HepG2 (cell line): ENCODE measurements around the gene CATSPERD. TPM values are rescaled to one million over a fixed set of nuclear protein-coding genes. Genes with fewer than 3 reads are reported as not detected.

Experiments used
- ERF ChIP-seq: IDR thresholded peaks from 2 replicates; pipeline ENCODE4 v1.6.1; 2018; ENCODE audit warnings: missing biosample characterization, missing genetic modification reagents
- KDM2A ChIP-seq: sonication (generic); formaldehyde crosslinking; IDR thresholded peaks from 2 replicates; pipeline ENCODE4 v1.4.0; 2020; ENCODE audit warnings: low read depth, missing genetic modification reagents, borderline replicate concordance
- KLF9 ChIP-seq: IDR thresholded peaks from 2 replicates; pipeline ENCODE4 v1.6.1; 2016; ENCODE audit warnings: low read depth
- LCORL ChIP-seq, 2 experiments: fragments of 450-650 bp in 1 of 2; sonication (generic) in 1 of 2; formaldehyde crosslinking in 1 of 2; IDR thresholded peaks; 2 replicates each; pipeline versions ENCODE4 v1.5.0 to v1.6.1; 2017 to 2020; ENCODE audit warnings: antibody characterized with exemption in 1 of 2, missing genetic modification reagents in 1 of 2
- NCOA2 ChIP-seq: sonication (generic); formaldehyde crosslinking; IDR thresholded peaks from 2 replicates; pipeline ENCODE4 v1.8.0; 2022; ENCODE audit warnings: inconsistent platforms
- SIN3A ChIP-seq: IDR thresholded peaks from 2 replicates; pipeline ENCODE4 v1.6.1; 2011; ENCODE audit warnings: low read depth, mild to moderate bottlenecking, control low read depth, low read length, borderline replicate concordance
- TEAD2 ChIP-seq: sonication (generic); formaldehyde crosslinking; IDR thresholded peaks from 2 replicates; pipeline ENCODE4 v1.9.0; 2021; ENCODE audit warnings: missing genetic modification reagents
- TFDP1 ChIP-seq: IDR thresholded peaks from 2 replicates; pipeline ENCODE4 v1.6.1; 2016; ENCODE audit warnings: missing compliant biosample characterization, missing genetic modification reagents, borderline replicate concordance
- THRA ChIP-seq: sonication (generic); formaldehyde crosslinking; IDR thresholded peaks from 2 replicates; pipeline ENCODE4 v1.4.0; 2020; ENCODE audit warnings: missing genetic modification reagents, borderline replicate concordance
- ZFP36L1 ChIP-seq: sonication (generic); formaldehyde crosslinking; IDR thresholded peaks from 2 replicates; pipeline ENCODE4 v1.8.0; 2022; ENCODE audit warnings: mild to moderate bottlenecking, missing genetic modification reagents, moderate library complexity
- ZFP90 ChIP-seq: sonication (generic); formaldehyde crosslinking; IDR thresholded peaks from 2 replicates; pipeline ENCODE4 v1.8.0; 2022; ENCODE audit warnings: missing genetic modification reagents, mild to moderate bottlenecking, inconsistent platforms, borderline replicate concordance
- ZNF256 ChIP-seq: sonication (generic); formaldehyde crosslinking; conservative IDR thresholded peaks from 2 replicates; pipeline ENCODE4 v1.4.0; 2020; ENCODE audit warnings: missing genetic modification reagents
- ZNF350 ChIP-seq: sonication (generic); formaldehyde crosslinking; IDR thresholded peaks from 2 replicates; pipeline ENCODE4 v1.4.0; 2020; ENCODE audit warnings: mild to moderate bottlenecking, low read depth, missing genetic modification reagents, borderline replicate concordance
- ZNF451 ChIP-seq: sonication (generic); formaldehyde crosslinking; IDR thresholded peaks from 2 replicates; pipeline ENCODE4 v1.5.0; 2020; ENCODE audit warnings: mild to moderate bottlenecking, missing genetic modification reagents
- ZNF678 ChIP-seq: sonication (generic); formaldehyde crosslinking; IDR thresholded peaks from 2 replicates; pipeline ENCODE4 v1.4.0; 2020; ENCODE audit warnings: mild to moderate bottlenecking, missing genetic modification reagents
- ZNF749 ChIP-seq: sonication (generic); formaldehyde crosslinking; IDR thresholded peaks from 2 replicates; pipeline ENCODE4 v1.8.0; 2022; ENCODE audit warnings: mild to moderate bottlenecking, missing genetic modification reagents, moderate library complexity, borderline replicate concordance
- ZSCAN20 ChIP-seq: sonication (generic); formaldehyde crosslinking; IDR thresholded peaks from 2 replicates; pipeline ENCODE4 v1.4.0; 2020; ENCODE audit warnings: missing genetic modification reagents, mild to moderate bottlenecking, borderline replicate concordance
- polyA plus RNA-seq, 8 experiments: library from polyadenylated mRNA; depleted of rRNA in 3 of 8; stranded (reverse) in 7 of 8; unstranded in 1 of 8; fragments of >200 nt; fragmentation: Illumina TruSeq in 4 of 8; extraction: Trizol in 4 of 8; gene quantifications; 2 replicates each; pipeline versions ENCODE4 v1.2.1 to v1.2.3, GENCODE V29; 2011 to 2016; ENCODE audit warnings: low read depth in 4 of 8, missing spikeins in 1 of 8, mixed read lengths in 1 of 8; ENCODE audit not compliant: insufficient read depth in 1 of 8
- total RNA-seq, 5 experiments: library from RNA; depleted of rRNA; stranded (reverse); fragments of >200 nt; fragmentation: Illumina TruSeq; extraction: Trizol; gene quantifications; 2 replicates each; pipeline ENCODE4 v1.2.3, GENCODE V29; 2016; ENCODE audit warnings: low read depth in 1 of 5
- TF ChIP-seq, protein P1 (sequence below): fragments of 450-650 bp; IDR thresholded peaks from 2 replicates; pipeline ENCODE4 v1.6.1; 2016
- TF ChIP-seq, protein P2 (sequence below): sonication (generic); formaldehyde crosslinking; IDR thresholded peaks from 2 replicates; pipeline ENCODE4 v1.5.0; 2020; ENCODE audit warnings: missing genetic modification reagents, mild to moderate bottlenecking, borderline replicate concordance
- TF ChIP-seq, protein P3 (sequence below): sonication (generic); formaldehyde crosslinking; IDR thresholded peaks from 2 replicates; pipeline ENCODE4 v1.5.0; 2020; ENCODE audit warnings: mild to moderate bottlenecking, low read depth, missing genetic modification reagents, borderline replicate concordance
- TF ChIP-seq, protein P4 (sequence below): IDR thresholded peaks from 2 replicates; pipeline ENCODE4 v1.6.1; 2012; ENCODE audit warnings: low read depth, low read length, improper control_type of control experiment

The CATSPERD gene
- total and polyA plus RNA-seq, 2 of the 13 experiments (the other 11 are each of a cell fraction or from before 2014, with no cell fraction given), result 0.04 TPM; not detected in 1

GRCh38 chr19:5827891-5828660 lies 107.6 kb downstream of the CATSPERD start (continued):
- TF ChIP-seq ZNF749 (CRISPR knock-in tag) (no peak; the same call in 1 of the 2 replicates), ZFP90 (CRISPR knock-in tag) (peak; percentile 63; the same call in 1 of the 2 replicates), ERF (CRISPR knock-in tag) (peak; percentile 91), ZNF451 (CRISPR knock-in tag) (peak; percentile 91), TEAD2 (CRISPR knock-in tag) (no peak), THRA (CRISPR knock-in tag) (peak; percentile 91), ZSCAN20 (CRISPR knock-in tag) (no peak), ZNF350 (CRISPR knock-in tag) (peak; percentile 71; the same call in 1 of the 2 replicates), ZNF678 (peak; percentile 33; the same call in 1 of the 2 replicates), LCORL (IDR thresholded peaks at IDR 0.05) (no peak), LCORL (CRISPR knock-in tag; IDR thresholded peaks at IDR 0.05) (no peak), ZFP36L1 (CRISPR knock-in tag) (0 out of 2 replicates have a peak, but pooled peaks have one; percentile 78), KDM2A (CRISPR knock-in tag) (peak; percentile 100), TFDP1 (CRISPR knock-in tag) (peak; percentile 77; the same call in 1 of the 2 replicates), KLF9 (CRISPR knock-in tag) (0 out of 2 replicates have a peak, but pooled peaks have one; percentile 85), SIN3A (peak; percentile 69; the same call in 1 of the 2 replicates), ZNF256 (CRISPR knock-in tag) (no peak), NCOA2 (CRISPR knock-in tag) (peak; percentile 61)
- TF ChIP-seq, protein P1, sequence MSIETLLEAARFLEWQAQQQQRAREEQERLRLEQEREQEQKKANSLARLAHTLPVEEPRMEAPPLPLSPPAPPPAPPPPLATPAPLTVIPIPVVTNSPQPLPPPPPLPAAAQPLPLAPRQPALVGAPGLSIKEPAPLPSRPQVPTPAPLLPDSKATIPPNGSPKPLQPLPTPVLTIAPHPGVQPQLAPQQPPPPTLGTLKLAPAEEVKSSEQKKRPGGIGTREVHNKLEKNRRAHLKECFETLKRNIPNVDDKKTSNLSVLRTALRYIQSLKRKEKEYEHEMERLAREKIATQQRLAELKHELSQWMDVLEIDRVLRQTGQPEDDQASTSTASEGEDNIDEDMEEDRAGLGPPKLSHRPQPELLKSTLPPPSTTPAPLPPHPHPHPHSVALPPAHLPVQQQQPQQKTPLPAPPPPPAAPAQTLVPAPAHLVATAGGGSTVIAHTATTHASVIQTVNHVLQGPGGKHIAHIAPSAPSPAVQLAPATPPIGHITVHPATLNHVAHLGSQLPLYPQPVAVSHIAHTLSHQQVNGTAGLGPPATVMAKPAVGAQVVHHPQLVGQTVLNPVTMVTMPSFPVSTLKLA, result peak; percentile 18; the same call in 1 of the 2 replicates
- TF ChIP-seq, protein P2, sequence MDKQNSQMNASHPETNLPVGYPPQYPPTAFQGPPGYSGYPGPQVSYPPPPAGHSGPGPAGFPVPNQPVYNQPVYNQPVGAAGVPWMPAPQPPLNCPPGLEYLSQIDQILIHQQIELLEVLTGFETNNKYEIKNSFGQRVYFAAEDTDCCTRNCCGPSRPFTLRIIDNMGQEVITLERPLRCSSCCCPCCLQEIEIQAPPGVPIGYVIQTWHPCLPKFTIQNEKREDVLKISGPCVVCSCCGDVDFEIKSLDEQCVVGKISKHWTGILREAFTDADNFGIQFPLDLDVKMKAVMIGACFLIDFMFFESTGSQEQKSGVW (CRISPR knock-in tag), result no peak
- TF ChIP-seq, protein P3, sequence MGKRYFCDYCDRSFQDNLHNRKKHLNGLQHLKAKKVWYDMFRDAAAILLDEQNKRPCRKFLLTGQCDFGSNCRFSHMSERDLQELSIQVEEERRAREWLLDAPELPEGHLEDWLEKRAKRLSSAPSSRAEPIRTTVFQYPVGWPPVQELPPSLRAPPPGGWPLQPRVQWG, result no peak
- TF ChIP-seq, protein P4, sequence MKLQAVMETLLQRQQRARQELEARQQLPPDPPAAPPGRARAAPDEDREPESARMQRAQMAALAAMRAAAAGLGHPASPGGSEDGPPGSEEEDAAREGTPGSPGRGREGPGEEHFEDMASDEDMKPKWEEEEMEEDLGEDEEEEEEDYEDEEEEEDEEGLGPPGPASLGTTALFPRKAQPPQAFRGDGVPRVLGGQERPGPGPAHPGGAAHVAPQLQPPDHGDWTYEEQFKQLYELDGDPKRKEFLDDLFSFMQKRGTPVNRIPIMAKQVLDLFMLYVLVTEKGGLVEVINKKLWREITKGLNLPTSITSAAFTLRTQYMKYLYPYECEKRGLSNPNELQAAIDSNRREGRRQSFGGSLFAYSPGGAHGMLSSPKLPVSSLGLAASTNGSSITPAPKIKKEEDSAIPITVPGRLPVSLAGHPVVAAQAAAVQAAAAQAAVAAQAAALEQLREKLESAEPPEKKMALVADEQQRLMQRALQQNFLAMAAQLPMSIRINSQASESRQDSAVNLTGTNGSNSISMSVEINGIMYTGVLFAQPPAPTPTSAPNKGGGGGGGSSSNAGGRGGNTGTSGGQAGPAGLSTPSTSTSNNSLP, result no peak
